NCI-H1417 treated with DMSO at 0.1 percent for 48 hours (cell line): ENCODE measurements around the gene PPFIBP2.
"Not testable (repeated sequence)": the region's sequence is repeated elsewhere in the genome, so short reads cannot be mapped to it uniquely, and the experiment has no call there.

Experiments used
- DNase-seq: peaks from one replicate; lab custom pipeline; 2025; lab: John Stamatoyannopoulos, UW

Gene PPFIBP2

GRCh38 chr11:7636350-7636749 lies 122.6 kb downstream of the PPFIBP2 start:
- DNase-seq = no peak

- DNase-seq = no peak
These were observed 123.8 kb downstream of the PPFIBP2 start for GRCh38 chr11:7637447-7638157.

GRCh38 chr11:7638710-7639642 lies 125.2 kb downstream of the PPFIBP2 start:
- no peak for DNase-seq

- no peak for DNase-seq
These were observed 125.8 kb downstream of the PPFIBP2 start for GRCh38 chr11:7639643-7640025.

GRCh38 chr11:7640816-7641215 lies 127.0 kb downstream of the PPFIBP2 start:
- DNase-seq = no peak

- no peak for DNase-seq
These were observed 128.9 kb downstream of the PPFIBP2 start for GRCh38 chr11:7642747-7643146.

GRCh38 chr11:7643314-7643713 lies 129.5 kb downstream of the PPFIBP2 start:
- no peak for DNase-seq

GRCh38 chr11:7645206-7645605 lies 131.4 kb downstream of the PPFIBP2 start:
- no peak for DNase-seq

- no peak for DNase-seq
These were observed 133.1 kb downstream of the PPFIBP2 start for GRCh38 chr11:7646866-7647265.

- no peak for DNase-seq
These were observed 134.5 kb downstream of the PPFIBP2 start for GRCh38 chr11:7648264-7648663.

- no peak for DNase-seq
These were observed 137.3 kb downstream of the PPFIBP2 start for GRCh38 chr11:7651140-7651551.

- no peak for DNase-seq
These were observed 137.9 kb downstream of the PPFIBP2 start for GRCh38 chr11:7651700-7652099.

- no peak for DNase-seq
These were observed 140.5 kb downstream of the PPFIBP2 start for GRCh38 chr11:7654195-7654705.

- DNase-seq = no peak
These were observed 141.7 kb downstream of the PPFIBP2 start for GRCh38 chr11:7655253-7656217.

- no peak for DNase-seq
These were observed 142.9 kb downstream of the PPFIBP2 start for GRCh38 chr11:7656704-7657103.

GRCh38 chr11:7657306-7658025 lies 143.7 kb downstream of the PPFIBP2 start:
- no peak for DNase-seq

GRCh38 chr11:7663531-7663930 lies 149.7 kb downstream of the PPFIBP2 start:
- not testable (repeated sequence) for DNase-seq

- DNase-seq = no peak
These were observed 151.1 kb downstream of the PPFIBP2 start for GRCh38 chr11:7664867-7665266.

- no peak for DNase-seq
These were observed 151.9 kb downstream of the PPFIBP2 start for GRCh38 chr11:7665473-7666291.

- DNase-seq = no peak
These were observed 152.6 kb downstream of the PPFIBP2 start for GRCh38 chr11:7666292-7666866.
